CD4-positive, alpha-beta T cell treated with Interferon alpha-2 for 1 hour (primary cell): Measurements from ENCODE around the gene TMEM235.
A peak's percentile ranks its signal among the peaks of the same experiment; 100 is the strongest.

Experiments
- DNase-seq, 2 donors: peaks; one replicate each; pipeline ENCODE4 v3.0.0-alpha.2; 2020 to 2022

TMEM235 gene

DNA sequence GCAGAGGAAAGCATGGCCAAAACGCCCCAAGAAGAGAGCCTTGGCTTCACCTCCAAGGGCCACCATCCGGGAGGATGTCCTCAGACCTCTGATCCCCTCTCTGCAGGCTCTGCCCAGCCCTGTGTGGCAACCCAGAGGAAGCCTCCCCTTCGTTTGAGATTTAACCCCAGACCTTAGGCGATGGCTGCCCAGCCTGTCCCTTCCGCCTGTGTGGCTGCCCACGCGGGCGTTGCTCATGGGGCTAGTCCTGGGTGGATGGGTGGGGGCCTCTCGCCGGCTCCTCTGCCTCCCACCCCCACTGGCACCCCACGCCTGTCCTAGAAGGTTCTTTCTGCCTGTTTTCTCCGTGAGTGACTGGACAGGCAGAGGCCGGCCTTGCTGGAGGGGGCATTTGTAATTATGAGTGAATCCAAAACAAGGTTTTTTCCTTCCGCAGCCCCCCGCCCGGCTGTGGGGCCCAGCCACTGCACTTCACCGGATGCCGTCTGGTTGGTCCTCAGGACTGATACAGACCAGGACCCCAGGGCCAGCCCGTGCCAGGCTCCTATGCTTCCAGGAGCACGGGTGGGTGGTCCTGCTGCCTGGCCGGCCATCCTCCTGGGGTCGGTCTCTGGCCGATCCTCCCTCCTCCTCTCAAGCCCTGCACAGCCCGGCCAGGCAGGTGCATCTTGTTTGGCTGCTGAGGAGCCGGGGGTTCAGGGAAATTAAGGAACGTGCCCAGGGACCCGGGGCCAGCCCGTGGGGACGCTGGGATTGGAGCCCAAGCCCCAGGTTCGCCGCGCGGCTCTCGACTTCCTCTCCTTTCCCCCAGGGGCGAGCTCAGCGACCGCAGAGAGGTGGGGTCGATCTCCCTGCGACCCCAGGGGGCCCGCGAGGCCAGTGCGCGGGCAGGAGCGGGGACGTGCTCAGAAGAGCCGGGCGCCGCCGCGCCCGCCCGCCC, at the start of gene TMEM235:
TSS of gene TMEM235 (plus strand) at position 636 of the 940 bp plus-strand sequence. CDS start 393 bp downstream, outside the sequence.
- DNase-seq, result no peak

DNA sequence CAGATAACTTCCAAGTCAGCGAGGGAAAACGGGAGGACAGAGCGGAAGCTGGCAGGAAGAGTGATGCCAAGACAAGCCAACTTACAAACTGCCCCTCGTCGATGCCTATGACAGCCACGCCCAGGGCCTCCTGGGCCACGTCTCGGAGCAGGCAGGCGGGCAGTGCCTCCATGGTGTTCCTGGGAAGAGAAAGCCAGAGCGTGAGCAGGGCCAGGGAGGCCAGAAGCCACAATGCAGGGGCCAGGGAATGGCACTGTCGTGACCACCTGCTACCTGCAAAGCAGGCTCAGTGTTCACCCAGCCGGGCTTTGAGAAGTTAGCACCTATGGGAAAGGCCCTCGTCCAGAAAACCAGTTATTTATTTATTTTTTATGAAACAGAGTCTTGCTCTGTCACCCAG, 48.9 kb upstream of the TMEM235 start:
- DNase-seq, result no peak

DNA sequence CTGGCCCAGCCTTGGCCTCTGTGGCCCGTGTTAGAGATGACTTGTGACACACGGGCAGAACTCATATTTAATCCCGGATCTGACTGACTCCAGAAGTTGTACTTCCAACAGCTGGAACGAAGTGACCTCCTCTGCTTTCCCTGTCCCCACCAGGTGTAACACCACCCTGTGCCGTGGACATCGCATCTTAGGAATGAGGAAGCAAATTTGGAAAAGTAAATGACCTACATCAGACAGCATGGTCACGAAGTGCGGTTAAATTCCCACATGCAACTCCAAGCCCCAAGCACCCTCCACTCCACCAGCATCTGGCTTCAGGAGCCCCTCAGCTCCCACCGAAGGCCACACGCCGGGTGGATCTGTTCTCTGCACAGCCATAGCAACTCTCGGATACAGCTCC, 47.5 kb upstream of the TMEM235 start:
- no peak for DNase-seq

DNA sequence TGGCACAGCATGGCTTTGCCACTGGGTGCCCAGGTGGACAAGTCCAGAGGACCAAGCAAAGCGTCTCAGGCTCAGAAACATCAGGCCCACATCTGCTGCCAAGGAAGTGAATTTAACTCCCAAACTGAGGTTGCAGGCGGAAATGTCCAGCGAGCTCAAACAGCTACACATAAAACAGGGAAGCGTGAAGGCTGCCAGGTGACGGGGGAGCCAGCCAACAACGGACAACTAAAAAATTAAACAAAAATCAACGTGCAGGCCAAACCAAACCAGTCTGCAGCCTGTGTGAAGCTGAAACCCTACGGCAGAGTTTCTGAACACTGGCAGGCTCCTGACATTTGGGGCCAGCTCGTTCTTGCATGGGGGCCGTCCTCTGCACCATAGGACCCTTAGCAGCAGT, 47.1 kb upstream of the TMEM235 start:
- no peak for DNase-seq

DNA sequence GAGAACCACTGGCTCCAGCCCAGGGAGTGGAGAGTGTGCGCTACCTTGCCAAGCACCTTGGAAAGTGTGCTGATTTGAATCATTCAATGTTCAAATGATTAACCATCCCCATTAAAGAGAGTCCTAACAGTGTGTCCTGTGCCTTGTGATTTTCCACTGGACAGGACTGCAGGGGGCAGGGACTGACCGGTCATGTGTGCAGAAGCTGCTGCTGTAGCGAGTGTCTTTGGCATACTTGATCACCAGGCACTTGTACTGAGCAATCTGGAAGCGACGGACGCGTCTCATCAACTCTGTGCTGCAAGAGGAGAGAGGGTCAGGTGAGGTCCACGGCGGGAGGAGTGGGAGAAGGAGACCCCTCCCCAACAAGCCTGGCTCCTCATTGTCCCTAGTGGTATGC, 46.6 kb upstream of the TMEM235 start:
- no peak for DNase-seq

DNA sequence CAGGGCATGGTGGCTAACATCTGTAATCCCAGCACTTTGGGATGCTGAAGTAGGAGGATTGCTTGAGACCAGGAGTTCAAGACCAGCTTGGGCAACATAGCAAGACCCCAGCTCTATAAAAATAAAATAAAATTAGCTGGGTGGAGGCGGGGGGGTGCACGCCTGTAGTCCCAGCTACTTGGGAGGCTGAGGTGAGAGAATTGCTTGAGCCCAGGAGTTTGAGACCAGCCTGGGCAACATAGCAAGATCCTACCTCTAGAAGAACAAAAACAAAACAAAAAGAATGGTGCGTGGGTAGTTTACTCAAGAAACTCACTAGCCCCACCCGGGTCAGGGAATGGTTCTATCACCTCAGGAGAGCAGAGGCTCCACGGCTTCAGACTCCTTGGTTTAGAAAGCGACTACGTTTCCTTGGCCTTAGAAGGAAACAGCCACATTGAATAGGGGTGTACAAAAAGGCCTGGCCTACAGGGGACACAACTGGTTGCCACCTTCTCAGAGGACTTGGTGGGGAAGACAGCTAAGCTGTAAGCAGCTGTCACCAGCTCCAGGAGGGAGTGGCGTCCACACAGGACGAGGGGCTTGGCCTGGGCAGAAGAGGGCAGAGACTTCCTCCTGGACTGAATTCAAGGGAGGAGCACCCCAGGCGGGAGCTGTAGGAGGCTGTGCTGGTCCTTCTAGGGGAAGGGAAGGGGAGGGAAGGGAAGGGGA, 45.3 kb upstream of the TMEM235 start:
- DNase-seq, result no peak

DNA sequence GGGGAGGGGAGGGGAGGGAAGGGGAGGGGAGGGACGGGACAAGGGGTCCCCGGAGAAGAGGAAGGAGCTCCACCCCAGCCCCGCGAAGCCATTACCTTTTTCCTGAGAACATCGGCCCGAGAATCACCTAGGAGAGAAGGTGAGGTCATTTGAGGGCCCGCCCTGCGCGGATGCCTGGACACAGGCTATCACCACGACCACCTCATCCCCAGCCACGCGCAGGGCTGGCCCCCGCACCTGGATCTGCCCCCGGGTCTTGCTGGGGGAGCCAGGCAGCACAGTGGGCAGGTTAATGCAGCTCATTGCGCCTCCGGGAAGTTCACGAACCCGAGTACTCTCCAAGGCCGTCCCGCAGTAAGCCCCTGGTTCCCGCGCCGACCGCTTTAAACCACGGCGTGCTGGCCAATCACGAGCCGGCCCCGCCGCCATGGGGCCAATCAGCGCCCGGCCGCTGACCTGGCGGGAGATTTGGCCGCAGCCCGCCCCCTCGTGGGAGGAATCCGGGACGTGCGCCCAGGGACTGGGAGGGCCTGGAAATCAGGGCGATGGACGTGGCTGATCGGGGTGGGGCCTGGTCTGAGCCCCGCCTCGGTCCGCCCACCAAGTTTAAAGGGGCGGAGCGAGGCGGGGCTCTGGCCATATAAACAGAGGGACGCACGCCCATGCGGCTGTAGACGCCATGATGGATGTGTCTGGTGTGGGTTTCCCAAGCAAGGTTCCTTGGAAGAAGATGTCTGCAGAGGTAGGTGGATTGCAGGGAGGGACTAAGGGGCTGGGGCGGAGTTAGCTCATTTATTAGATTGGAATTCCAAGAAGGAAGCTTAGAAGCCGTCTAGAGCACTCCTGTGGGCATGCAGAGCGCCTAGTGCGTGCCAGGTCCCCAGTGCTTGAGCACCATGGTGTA, 44.5 kb upstream of the TMEM235 start, which contains the start of the genes AFMID and TK1:
TSS of gene AFMID (plus strand) at position 671 of the 904 bp plus-strand sequence. CDS start at position 680, 9 bp downstream.
TSS of gene TK1 (minus strand) at position 361 of the 904 bp plus-strand sequence. CDS start at position 303, 58 bp downstream.
- DNase-seq, result peak; percentile 88 to 90

DNA sequence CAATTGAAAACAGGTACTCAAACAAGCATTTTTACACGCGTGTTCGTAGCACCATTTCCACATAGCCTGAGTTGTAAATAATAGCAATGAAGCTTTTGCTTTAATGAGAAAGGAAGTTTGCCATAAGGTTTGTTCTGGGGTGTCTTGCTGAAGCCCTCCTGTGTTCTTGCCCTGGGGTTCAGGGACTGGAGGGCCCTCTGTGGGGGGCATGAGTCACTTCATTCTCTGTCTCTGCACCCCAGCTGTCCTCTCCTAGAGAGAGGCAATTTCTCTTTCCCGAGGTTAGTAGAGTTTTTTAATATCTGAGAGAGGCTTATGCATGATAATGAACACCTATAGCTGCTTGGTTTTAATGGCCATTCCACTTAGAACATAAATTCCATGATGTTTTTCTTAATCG, 34.7 kb upstream of the TMEM235 start:
- no peak for DNase-seq

DNA sequence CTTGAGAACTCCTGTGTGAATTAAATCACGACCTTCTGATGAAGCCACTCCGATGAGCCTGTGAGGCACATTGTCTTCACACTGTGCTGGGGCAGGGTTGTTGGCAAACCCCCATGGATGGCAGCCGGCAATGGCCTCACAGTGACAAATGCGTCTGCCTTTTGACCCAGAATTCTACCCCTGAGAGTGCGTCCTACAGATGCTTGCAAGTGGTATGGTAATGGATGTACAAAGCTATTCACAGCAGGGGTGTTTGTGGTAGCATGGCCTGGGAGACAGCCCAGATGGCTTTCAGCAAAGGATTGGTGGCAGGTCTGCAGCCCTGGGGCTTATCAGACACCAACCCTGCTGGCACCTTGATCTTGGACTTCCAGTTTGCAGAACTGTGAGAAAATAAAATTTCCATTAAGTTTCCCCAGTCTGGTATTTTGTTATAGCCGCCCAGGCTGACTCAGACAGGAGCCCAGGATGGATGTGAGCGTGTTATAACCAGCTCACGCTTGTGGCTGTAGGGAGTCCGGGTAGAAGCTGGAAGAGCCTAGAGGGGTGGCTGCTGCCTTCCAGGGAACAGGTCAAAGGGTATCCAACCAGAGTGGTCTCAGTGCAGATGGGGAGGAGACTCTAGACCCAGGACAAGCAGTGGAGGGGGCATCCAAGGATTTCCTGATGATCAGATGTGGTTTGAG, 34.1 kb upstream of the TMEM235 start:
- DNase-seq, result no peak

DNA sequence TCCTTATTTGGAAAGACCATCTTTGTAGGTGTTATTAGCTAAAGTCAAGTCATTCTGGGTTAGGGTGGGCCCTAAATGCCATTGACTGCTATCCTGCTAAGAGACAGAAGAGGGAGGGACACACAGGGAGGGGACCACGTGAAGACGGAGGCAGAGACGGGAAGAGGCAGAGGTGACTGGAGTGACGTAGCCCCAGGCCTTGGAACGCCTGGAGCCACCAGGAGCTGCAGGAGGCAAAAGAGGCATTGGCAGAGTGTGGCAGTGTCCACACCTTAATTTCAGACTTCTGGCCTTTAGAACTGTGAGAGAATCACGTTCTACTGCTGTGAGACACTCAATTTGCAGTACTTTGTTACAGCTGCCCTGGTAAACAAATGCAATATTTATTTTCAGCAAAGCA, 31.0 kb upstream of the TMEM235 start:
- DNase-seq, result no peak

- no peak for DNase-seq
Observed at GRCh38 chr17:78202666-78203065, 28.8 kb upstream of the TMEM235 start.

GRCh38 chr17:78204387-78205123, 26.9 kb upstream of the TMEM235 start:
- DNase-seq, result no peak

DNA sequence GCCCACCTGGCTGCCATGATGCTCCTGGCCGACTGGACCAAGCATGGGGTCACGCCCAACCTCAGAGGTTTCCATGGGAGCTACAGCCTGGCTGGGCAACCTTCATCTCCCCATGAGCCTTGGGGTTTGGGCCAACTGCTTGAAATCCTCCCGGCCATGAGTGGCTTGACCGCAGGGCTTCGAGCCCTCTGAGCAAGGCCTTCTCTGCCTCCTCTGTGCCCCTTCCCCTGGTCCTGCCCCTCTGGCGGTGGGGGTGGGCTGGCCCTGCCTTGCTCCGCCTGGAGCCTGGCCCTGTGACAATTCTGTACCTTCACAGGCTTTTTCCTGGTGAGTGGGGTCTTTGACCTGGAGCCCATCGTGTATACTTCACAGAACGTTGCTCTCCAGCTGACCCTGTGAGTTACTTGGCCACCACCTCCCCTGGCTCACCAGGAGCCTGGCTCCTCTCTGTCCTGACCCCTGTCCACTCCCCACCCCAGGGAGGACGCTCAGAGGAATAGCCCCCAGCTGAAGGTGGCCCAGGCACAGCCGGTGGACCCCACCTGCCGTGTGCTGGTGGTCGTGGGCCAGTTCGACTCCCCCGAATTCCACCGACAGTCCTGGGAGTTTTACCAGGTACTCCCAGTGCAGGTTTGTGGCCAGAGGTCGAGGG, 26.2 kb upstream of the TMEM235 start:
- no peak for DNase-seq

- DNase-seq, result no peak
Observed at GRCh38 chr17:78206298-78206697, 25.1 kb upstream of the TMEM235 start.

GRCh38 chr17:78208486-78208885, 22.9 kb upstream of the TMEM235 start:
- DNase-seq, result no peak

DNA sequence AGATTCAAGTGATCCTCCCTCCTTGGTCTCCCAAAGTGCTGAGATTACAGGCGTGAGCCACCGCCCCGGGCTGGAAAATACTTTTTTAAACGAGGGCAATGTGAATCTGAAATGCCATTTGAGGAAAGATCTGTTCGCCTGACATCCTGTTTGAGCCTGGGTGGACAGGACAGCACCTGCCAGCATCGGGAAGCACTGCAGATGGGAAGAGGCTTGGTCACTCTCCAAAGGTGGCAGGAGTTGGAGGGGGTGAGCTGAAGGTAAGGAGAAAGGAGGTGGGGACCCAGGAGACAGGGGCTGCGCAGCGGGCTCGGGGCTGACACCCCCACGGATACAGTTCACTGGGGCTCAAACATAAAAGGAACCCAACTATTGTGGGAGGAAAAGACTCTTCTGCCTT, 21.3 kb upstream of the TMEM235 start:
- DNase-seq, result no peak

GRCh38 chr17:78211032-78211431, 20.4 kb upstream of the TMEM235 start:
- DNase-seq, result no peak

DNA sequence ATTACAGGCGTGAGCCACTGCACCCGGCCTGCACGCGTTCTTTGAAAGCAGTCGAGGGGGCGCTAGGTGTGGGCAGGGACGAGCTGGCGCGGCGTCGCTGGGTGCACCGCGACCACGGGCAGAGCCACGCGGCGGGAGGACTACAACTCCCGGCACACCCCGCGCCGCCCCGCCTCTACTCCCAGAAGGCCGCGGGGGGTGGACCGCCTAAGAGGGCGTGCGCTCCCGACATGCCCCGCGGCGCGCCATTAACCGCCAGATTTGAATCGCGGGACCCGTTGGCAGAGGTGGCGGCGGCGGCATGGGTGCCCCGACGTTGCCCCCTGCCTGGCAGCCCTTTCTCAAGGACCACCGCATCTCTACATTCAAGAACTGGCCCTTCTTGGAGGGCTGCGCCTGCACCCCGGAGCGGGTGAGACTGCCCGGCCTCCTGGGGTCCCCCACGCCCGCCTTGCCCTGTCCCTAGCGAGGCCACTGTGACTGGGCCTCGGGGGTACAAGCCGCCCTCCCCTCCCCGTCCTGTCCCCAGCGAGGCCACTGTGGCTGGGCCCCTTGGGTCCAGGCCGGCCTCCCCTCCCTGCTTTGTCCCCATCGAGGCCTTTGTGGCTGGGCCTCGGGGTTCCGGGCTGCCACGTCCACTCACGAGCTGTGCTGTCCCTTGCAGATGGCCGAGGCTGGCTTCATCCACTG, 17.3 kb upstream of the TMEM235 start, which contains the start of gene BIRC5:
TSS of gene BIRC5 (plus strand) at position 238 of the 690 bp plus-strand sequence. CDS start at position 302, 64 bp downstream.
- DNase-seq, result peak; percentile 86 to 89

DNA sequence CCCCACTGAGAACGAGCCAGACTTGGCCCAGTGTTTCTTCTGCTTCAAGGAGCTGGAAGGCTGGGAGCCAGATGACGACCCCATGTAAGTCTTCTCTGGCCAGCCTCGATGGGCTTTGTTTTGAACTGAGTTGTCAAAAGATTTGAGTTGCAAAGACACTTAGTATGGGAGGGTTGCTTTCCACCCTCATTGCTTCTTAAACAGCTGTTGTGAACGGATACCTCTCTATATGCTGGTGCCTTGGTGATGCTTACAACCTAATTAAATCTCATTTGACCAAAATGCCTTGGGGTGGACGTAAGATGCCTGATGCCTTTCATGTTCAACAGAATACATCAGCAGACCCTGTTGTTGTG, 16.7 kb upstream of the TMEM235 start:
- no peak for DNase-seq
